Measurements from ENCODE around the gene CLEC18A. TPM values are rescaled to one million over a fixed set of nuclear protein-coding genes. Genes with fewer than 3 reads are reported as not detected.

Gene CLEC18A
- 0.65 and 0.86 TPM in 2 replicates for total RNA-seq

GRCh38 chr16:69951017-69951671, at the start of gene CLEC18A:
TSS of gene CLEC18A (plus strand) at chr16:69951334. CDS start at chr16:69951367, 33 bp downstream.

Small RNA genes within 50 kb of the gene (small RNA-seq; reads per million reads assigned to genes)
- gene AC026468.1 (not detected), gene MIR140 (9,978 reads per million, percentile 100 among the genes with 10 or more reads in this experiment)

Other genes with a start within 250 kb of the CLEC18A start
- gene NQO1, start 224.8 kb upstream of the CLEC18A start, total RNA-seq, result 889 and 1,000 TPM in 2 replicates
- 33.5 and 43.6 TPM in 2 replicates for gene NOB1, start 196.4 kb upstream of the CLEC18A start, total RNA-seq
- 43.6 and 71.5 TPM in 2 replicates for gene WWP2, start 189.0 kb upstream of the CLEC18A start, total RNA-seq
- 22.9 and 28.2 TPM in 2 replicates for gene PDPR, start 163.0 kb downstream of the CLEC18A start, total RNA-seq
- 0.13 and 0.22 TPM in 2 replicates for gene CLEC18C, start 222.5 kb downstream of the CLEC18A start, total RNA-seq

Data from articular chondrocyte of knee joint (primary cell).